Hepatocyte (in vitro differentiated cells): Measurements from ENCODE around the gene EOLA1.
"Not testable (repeated sequence)": the region's sequence is repeated elsewhere in the genome, so short reads cannot be mapped to it uniquely, and the experiment has no call there.

Source experiments
- CTCF ChIP-seq: fragments of 200-600 bp; sonication (generic); IDR thresholded peaks from 2 replicates; pipeline ENCODE4 v1.5.1; 2016; ENCODE audit warnings: antibody characterized with exemption, mild to moderate bottlenecking; ENCODE audit not compliant: poor library complexity
- EZH2 ChIP-seq: fragments of 200-600 bp; sonication (generic); IDR thresholded peaks from 2 replicates; pipeline ENCODE4 v1.6.1; 2016; ENCODE audit warnings: antibody characterized with exemption, mild to moderate bottlenecking, borderline replicate concordance

- TF ChIP-seq CTCF, EZH2: not testable (repeated sequence)
These were observed 55.1 kb downstream of the EOLA1 start for GRCh38 chrX:149595943-149596342.
